ES-I3 (cell line): ENCODE results near the gene PDYN.
"Not testable (repeated sequence)": the region's sequence is repeated elsewhere in the genome, so short reads cannot be mapped to it uniquely, and the experiment has no call there.

Experiments
- H3K36me3 ChIP-seq: 2 replicates; pipeline ENCODE4 v1.6.1; 2013; ENCODE audit warnings: mild to moderate bottlenecking, low read length, control low read depth, moderate library complexity; ENCODE audit not compliant: insufficient read depth
- H3K4me1 ChIP-seq: 2 replicates; pipeline ENCODE4 v1.6.1; 2013; ENCODE audit warnings: mild to moderate bottlenecking, control low read depth, low read length; ENCODE audit not compliant: insufficient read depth
- H3K9ac ChIP-seq: 2 replicates; pipeline ENCODE4 v1.6.1; 2013; ENCODE audit warnings: low read depth, mild to moderate bottlenecking, low read length, moderate library complexity
- H3K9me3 ChIP-seq: 2 replicates; pipeline ENCODE4 v1.6.1; 2013; ENCODE audit warnings: mild to moderate bottlenecking, low read length, moderate library complexity; ENCODE audit not compliant: control insufficient read depth, insufficient read depth

Gene PDYN

DNA sequence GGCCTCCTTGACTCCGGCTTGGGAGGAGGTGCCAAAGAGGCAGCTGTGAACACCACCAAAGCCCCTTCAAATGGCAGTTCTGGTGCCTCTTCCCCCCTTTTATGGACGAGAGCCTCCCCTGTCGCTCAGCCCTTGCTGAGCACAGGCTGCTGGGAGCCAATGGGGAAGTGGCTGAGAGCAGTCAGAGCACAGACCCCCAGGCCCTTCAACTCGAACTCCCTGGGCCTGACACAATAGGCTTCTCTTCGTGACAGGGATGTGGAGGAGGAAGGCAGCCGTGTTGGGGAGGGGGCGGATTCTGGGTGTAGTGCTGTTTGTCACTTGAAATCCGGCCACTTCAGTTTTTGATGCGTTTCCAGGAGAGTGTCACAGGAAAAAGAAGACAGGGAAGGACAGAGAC lies at the start of gene PDYN:
Gene PDYN (minus strand): TSS at position 73 of the 400 bp plus-strand sequence. CDS start 10,974 bp downstream, outside the sequence.
- Histone ChIP-seq H3K9ac (no peak within 1 kb of the TSS), H3K9me3 (no peaks in the 10 kb centered on the region), H3K36me3 (no peaks in the 10 kb centered on the region), H3K4me1 (peaks cover 17% of the 10 kb centered on the region)

DNA sequence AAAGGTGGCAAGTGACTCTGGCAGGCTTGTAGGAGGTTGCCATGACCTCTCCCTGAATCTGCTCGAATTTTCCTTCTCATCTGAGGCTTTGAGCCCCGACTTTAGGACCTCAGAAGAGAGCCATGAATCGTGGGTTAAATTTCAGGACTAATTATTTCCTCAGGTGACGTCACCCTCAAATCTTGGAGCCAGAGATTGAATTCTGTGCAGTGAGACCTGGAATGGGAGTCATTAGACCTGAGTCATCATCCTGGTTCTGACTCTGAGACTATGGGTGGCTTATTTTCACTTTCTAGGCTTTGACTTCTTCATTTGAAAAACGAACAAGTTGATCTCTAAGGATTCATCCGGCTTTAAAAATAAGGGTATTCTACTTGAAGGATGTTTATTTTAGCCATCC lies 48.5 kb upstream of the PDYN start:
- no peaks in the 10 kb centered on the region for H3K4me1 ChIP-seq
- no peaks in the 10 kb centered on the region for H3K36me3 ChIP-seq
- H3K9me3 ChIP-seq, result no peaks in the 10 kb centered on the region
- H3K9ac ChIP-seq, result no peak overlapping the region

DNA sequence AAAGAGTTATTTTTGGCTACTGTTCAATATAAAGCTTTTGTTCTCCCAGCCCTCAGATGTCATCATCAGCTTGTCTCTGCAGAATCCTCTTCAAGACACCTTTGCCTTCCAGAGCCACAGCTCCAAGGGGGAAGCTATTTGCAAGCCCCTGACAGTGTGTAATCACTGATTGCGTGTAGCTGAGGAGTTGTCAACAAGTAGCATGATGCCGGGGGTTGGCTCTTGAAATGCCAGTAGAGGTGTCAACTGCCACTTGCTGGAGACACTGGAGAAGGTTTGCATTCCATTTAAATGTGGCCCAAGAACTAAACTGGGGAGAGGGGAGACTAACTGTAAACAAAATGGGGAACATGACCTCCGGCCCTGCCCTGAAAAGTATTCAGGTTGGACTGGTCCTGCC lies 44.3 kb upstream of the PDYN start:
- no peaks in the 10 kb centered on the region for H3K9me3 ChIP-seq
- H3K36me3 ChIP-seq, result no peaks in the 10 kb centered on the region
- no peaks in the 10 kb centered on the region for H3K4me1 ChIP-seq
- H3K9ac ChIP-seq, result no peak overlapping the region

- Histone ChIP-seq H3K4me1 (no peaks in the 10 kb centered on the region), H3K9ac (no peak overlapping the region), H3K9me3 (no peaks in the 10 kb centered on the region), H3K36me3 (no peaks in the 10 kb centered on the region)
Measured at GRCh38 chr20:2037296-2037914, 43.5 kb upstream of the PDYN start.

GRCh38 chr20:2036357-2036756 lies 42.5 kb upstream of the PDYN start:
- not testable (repeated sequence) for H3K9ac ChIP-seq, H3K9me3 ChIP-seq, H3K36me3 ChIP-seq, H3K4me1 ChIP-seq

- Histone ChIP-seq H3K9ac (no peak overlapping the region), H3K9me3 (no peaks in the 10 kb centered on the region), H3K36me3 (no peaks in the 10 kb centered on the region), H3K4me1 (no peaks in the 10 kb centered on the region)
Measured at GRCh38 chr20:2032168-2032567, 38.3 kb upstream of the PDYN start.

DNA sequence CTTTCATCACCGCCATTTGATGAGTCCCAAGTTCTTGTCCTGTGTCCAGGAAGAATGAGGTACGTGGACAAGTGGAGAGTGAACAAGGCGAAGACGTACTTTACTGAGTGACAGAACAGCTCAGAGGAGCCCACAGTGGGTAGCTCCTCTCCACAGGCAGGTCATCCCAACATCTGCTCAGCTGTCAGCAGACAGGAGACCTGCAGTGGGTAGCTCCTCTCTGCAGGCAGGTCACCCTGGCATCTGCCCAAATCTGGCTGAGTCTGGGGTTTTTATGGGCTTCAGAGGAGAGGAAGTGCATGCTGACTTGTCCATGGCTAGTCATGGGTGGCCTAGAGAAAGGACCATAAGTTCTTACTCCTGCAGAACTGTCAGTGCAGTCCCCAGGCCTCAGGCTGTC lies 32.7 kb upstream of the PDYN start:
- Histone ChIP-seq H3K9ac (no peak overlapping the region), H3K9me3 (no peaks in the 10 kb centered on the region), H3K4me1 (no peaks in the 10 kb centered on the region), H3K36me3 (no peaks in the 10 kb centered on the region)

- Histone ChIP-seq H3K36me3 (no peaks in the 10 kb centered on the region), H3K9me3 (no peaks in the 10 kb centered on the region), H3K4me1 (no peaks in the 10 kb centered on the region), H3K9ac (no peak overlapping the region)
Measured at GRCh38 chr20:2026004-2026403, 32.1 kb upstream of the PDYN start.

DNA sequence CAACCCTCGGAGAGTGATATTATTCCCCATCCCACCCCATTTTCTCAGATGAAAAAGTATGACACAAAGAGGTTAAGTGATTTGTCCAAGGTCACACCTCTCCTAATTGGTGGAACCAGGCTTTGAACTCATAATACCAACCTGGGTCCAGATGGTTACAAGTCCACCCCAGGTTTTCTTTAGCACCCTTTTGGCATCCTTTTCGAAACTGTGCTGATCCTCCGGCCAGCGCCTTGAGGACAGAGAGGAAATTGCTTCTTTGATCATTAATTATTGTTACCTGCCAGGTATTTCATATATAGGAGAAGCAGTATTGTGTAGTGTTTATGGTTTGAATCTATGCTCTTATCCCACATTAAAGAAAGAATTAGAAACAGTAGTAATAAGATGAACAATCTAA lies 29.3 kb upstream of the PDYN start:
- H3K9ac ChIP-seq, result no peak overlapping the region

DNA sequence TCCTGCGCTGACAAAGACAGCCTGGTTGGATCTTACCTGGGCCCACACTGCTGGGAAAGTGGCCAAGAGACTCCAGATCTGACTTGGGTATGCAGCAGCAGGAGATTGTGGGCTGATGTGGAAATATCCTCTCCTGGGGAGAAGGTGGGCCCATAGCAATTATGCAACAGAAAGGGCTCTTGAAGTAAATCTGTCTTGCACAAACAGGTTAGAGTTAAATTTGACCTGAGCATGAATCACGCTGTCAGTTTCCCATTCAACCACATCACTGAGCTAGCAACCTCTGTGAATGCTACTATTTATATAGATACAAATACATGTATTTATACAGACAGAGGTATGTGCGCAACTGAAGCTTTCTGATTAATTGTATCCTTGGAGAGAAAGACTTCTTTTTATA lies 28.3 kb upstream of the PDYN start:
- no peaks in the 10 kb centered on the region for H3K9me3 ChIP-seq
- H3K36me3 ChIP-seq, result no peaks in the 10 kb centered on the region
- H3K9ac ChIP-seq, result no peak overlapping the region
- H3K4me1 ChIP-seq, result no peaks in the 10 kb centered on the region

More for the DNA sequence above, 29.3 kb upstream of the PDYN start:
- H3K9me3 ChIP-seq, result no peaks in the 10 kb centered on the region
- no peaks in the 10 kb centered on the region for H3K36me3 ChIP-seq
- no peaks in the 10 kb centered on the region for H3K4me1 ChIP-seq

DNA sequence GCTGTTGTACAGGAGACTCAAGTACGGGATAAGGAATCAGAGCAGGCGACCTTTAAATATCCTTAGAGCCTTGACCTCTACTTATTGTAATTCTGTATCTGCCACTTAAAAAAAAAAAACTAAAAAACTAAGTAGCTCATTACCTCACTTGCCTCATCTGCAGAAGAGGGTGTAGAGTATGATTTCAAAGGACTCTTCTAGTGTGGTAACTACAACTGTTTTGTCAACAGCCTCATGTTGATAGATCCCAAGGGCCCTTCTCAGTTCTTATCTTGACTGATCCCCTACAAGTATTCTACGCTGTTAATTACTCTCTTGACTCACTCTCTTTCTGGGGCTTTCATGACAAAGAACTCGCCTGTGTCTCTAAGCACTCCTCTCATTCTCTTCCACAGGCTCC lies 16.7 kb upstream of the PDYN start:
- Histone ChIP-seq H3K9ac (no peak overlapping the region), H3K4me1 (no peaks in the 10 kb centered on the region), H3K9me3 (no peaks in the 10 kb centered on the region), H3K36me3 (no peaks in the 10 kb centered on the region)

DNA sequence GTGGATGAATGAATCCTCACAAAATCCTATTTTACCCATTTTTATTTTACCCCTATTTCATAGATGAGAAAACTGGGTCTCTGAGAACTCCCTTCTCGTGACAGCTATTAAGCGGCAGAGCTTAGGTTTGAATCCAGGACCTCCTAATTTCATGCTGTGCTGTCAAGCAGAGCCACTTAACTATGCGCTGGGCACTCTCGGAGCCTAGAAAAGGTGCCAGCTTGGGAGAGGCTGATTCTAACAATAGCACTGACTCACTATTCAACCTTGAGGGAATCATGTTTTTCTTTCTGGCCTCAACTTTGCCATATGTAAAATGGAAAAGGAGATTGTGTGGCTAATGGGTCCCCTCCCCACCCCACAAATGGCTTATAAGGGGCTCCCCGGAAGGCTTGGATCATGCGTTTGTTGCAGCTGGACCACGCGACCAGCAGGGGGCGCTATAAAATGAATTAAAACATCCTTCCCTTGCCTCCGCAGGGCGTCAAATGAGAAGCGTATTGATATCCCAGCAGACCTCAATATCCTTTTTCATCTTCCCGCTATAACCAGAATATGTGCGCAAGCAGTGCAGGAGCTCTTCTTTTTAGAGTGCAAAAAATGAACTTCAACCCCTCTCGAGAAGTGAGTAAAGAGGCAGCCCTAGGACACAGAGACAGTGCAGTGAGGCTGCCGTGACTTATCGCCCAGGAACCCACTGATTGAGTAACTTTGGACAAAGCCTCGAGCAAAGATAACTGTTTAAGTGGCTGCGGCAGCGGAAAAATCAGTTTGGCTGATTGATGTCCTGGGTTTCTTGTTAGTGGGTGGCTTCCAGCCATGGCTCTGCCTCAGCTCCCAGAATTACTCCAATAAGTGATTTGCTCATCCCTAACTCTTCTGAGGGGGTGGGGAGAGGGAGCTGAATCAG lies 12.8 kb upstream of the PDYN start:
- Histone ChIP-seq H3K9me3 (no peaks in the 10 kb centered on the region), H3K36me3 (no peaks in the 10 kb centered on the region), H3K9ac (no peak overlapping the region), H3K4me1 (no peaks in the 10 kb centered on the region)

DNA sequence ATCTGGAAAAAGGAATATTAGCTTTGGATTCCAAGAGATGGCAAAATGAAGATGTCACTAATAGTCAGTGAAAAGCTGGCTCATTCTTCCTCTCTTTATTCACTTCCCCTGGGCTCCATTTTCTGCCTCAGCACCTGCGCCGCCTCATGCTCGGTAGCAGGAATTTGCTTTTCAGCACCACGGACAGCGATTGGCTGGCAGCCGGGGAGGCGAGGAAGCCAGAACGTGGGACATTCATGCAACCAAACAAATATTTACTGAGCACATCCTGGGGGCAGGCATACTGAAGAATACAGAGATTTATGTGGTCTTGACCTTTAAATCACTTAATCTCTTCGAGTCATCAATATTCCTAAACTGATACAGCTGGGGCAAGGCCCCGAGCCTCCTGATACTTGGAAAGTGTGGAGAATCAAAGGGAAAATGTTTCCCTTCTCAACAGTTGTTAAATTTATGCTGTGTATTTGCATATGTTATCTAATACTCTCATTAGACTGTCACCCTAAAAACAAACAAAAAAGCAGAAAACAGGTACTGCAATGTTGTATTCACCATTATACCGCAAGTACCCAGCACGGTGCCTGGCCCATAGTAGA lies 12.1 kb upstream of the PDYN start:
- no peak overlapping the region for H3K9ac ChIP-seq
- no peaks in the 10 kb centered on the region for H3K9me3 ChIP-seq
- H3K4me1 ChIP-seq, result no peaks in the 10 kb centered on the region
- H3K36me3 ChIP-seq, result no peaks in the 10 kb centered on the region

- Histone ChIP-seq H3K36me3 (no peaks in the 10 kb centered on the region), H3K9ac (no peak overlapping the region), H3K4me1 (no peaks in the 10 kb centered on the region)
Measured at GRCh38 chr20:2005359-2005758, 11.5 kb upstream of the PDYN start.

DNA sequence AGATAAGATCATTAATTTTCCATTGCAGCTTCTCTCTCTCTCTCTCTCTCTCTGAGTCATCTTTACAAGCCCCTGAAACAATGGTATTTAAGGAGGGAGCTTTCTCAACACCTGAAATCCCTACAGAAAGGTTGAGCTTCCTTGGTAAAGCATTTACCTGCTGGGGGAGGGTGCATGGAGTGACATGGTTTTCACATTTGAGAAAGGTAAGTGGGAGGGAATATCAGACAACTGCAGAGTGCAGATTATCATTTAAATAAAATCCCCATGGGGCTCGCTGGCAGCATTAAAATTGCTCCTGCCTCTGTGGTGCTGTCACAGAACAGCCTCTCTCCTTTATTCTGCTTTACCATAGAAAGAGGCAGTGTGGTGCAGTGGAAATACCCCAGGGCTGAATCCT lies 10.3 kb upstream of the PDYN start:
- Histone ChIP-seq H3K36me3 (no peaks in the 10 kb centered on the region), H3K4me1 (no peaks in the 10 kb centered on the region), H3K9me3 (no peaks in the 10 kb centered on the region), H3K9ac (no peak overlapping the region)

More at GRCh38 chr20:2005359-2005758, 11.5 kb upstream of the PDYN start:
- no peaks in the 10 kb centered on the region for H3K9me3 ChIP-seq
